ENCODE data around the gene CCNH.

CCNH gene

GRCh38 chr5:87398981-87399614, 13.6 kb downstream of the CCNH start:
- no peak overlapping the region for H3K27ac ChIP-seq
- no peak overlapping the region for H3K4me3 ChIP-seq (ENCODE audit: low read depth, low read length)
- in situ Hi-C loops (cut with HindIII; ENCODE audit: low pct_ligation_motif_present, low sequenced_read_pairs): loop anchor here (25.0 kb wide), 1 partner anchor 337 kb away; no protein-coding TSS in a partner anchor
- peaks cover 40% of the 10 kb centered on the region for H3K36me3 ChIP-seq (replicated peaks)
- H3K27me3 ChIP-seq (replicated peaks): no peaks in the 10 kb centered on the region
- DNase-seq: no peak
- TF ChIP-seq CTCF (IDR thresholded peaks at IDR 0.05; ENCODE audit: low read depth, low read length, missing control alignments): no peak

- TF ChIP-seq CTCF (IDR thresholded peaks at IDR 0.05; ENCODE audit: low read depth, low read length, missing control alignments): no peak
- H3K27me3 ChIP-seq (replicated peaks): no peaks in the 10 kb centered on the region
- in situ Hi-C loops (cut with HindIII; ENCODE audit: low pct_ligation_motif_present, low sequenced_read_pairs): loop anchor here (25.0 kb wide), 1 partner anchor 332 kb away; no protein-coding TSS in a partner anchor
- no peak overlapping the region for H3K4me3 ChIP-seq (ENCODE audit: low read depth, low read length)
- peak; percentile 41 for DNase-seq
- peak overlapping the region; percentile 90 for H3K27ac ChIP-seq
- peaks cover 45% of the 10 kb centered on the region for H3K36me3 ChIP-seq (replicated peaks)
Measured at GRCh38 chr5:87394411-87395165, 18.1 kb downstream of the CCNH start.

- Histone ChIP-seq H3K27me3 (replicated peaks) (no peaks in the 10 kb centered on the region), H3K36me3 (replicated peaks) (peaks cover 38% of the 10 kb centered on the region), H3K27ac (peak overlapping the region; percentile 90), H3K4me3 (ENCODE audit: low read depth, low read length) (no peak overlapping the region)
- DNase-seq: no peak
- no peak for TF ChIP-seq CTCF (IDR thresholded peaks at IDR 0.05; ENCODE audit: low read depth, low read length, missing control alignments)
- in situ Hi-C loops (cut with HindIII; ENCODE audit: low pct_ligation_motif_present, low sequenced_read_pairs): loop anchor here (25.0 kb wide), 1 partner anchor 331 kb away; no protein-coding TSS in a partner anchor
Measured at GRCh38 chr5:87393331-87393730, 19.4 kb downstream of the CCNH start.

- no peak for DNase-seq
- no peak for TF ChIP-seq CTCF (IDR thresholded peaks at IDR 0.05; ENCODE audit: low read depth, low read length, missing control alignments)
- H3K36me3 ChIP-seq (replicated peaks): peaks cover 32% of the 10 kb centered on the region
- no peak overlapping the region for H3K4me3 ChIP-seq (ENCODE audit: low read depth, low read length)
- in situ Hi-C loops (cut with HindIII; ENCODE audit: low pct_ligation_motif_present, low sequenced_read_pairs): loop anchor here (25.0 kb wide), 1 partner anchor 330 kb away; no protein-coding TSS in a partner anchor
- peak overlapping the region; percentile 90 for H3K27ac ChIP-seq
- H3K27me3 ChIP-seq (replicated peaks): no peaks in the 10 kb centered on the region
Measured at GRCh38 chr5:87392801-87393200, 19.9 kb downstream of the CCNH start.

- no peak for DNase-seq
- no peak for TF ChIP-seq CTCF (IDR thresholded peaks at IDR 0.05; ENCODE audit: low read depth, low read length, missing control alignments)
- no peak overlapping the region for H3K4me3 ChIP-seq (ENCODE audit: low read depth, low read length)
- H3K36me3 ChIP-seq (replicated peaks): peaks cover 33% of the 10 kb centered on the region
- H3K27ac ChIP-seq: peak overlapping the region; percentile 90
- in situ Hi-C loops (cut with HindIII; ENCODE audit: low pct_ligation_motif_present, low sequenced_read_pairs): loop anchor here (25.0 kb wide), 1 partner anchor 330 kb away; no protein-coding TSS in a partner anchor
- no peaks in the 10 kb centered on the region for H3K27me3 ChIP-seq (replicated peaks)
Measured at GRCh38 chr5:87392170-87392569, 20.6 kb downstream of the CCNH start.

Data from brain microvascular endothelial cell (primary cell).